Putamen (tissue), 1 donor: ENCODE data around the gene BICD2.

Experiments used
- DNase-seq: peaks from one replicate; pipeline ENCODE4 v3.0.0-alpha.2; 2016; ENCODE audit warnings: low spot score

BICD2 gene

GRCh38 chr9:92668746-92669526, 95.7 kb downstream of the BICD2 start:
- DNase-seq, result no peak

DNA sequence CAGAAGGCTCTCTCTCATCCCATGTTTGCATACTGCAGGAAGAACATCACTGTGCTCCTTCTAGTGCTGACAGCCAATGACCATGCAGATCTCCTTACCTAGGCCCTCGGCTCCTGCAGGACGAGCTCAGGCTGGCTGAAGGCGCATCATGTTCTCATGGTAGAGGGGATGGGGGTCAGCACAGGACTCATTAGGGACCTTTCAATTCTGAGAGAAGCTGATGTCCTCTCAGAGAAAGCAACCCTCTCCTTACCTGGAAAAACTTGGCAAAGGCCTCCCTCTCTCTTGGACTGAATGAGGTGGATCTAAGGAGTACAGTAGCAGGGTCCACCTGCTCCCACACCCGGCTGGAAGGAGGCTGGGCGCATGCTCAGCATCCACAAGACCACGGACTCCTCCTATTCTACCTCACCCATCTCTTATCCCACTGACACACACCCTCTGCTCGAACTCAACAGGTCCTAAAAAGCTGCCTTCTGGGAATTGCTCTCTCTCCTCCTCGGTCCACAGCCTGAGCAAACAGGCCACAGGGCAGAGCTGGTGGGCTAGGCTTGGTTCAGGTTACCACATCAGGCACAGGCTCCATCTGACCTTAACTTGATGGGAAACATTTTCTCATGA, 97.6 kb downstream of the BICD2 start:
- DNase-seq, result no peak

GRCh38 chr9:92666236-92666635, 98.4 kb downstream of the BICD2 start:
- DNase-seq, result no peak

GRCh38 chr9:92665836-92666235, 98.8 kb downstream of the BICD2 start:
- DNase-seq, result no peak

- no peak for DNase-seq
Observed at GRCh38 chr9:92664394-92665152, 100.1 kb downstream of the BICD2 start.

DNA sequence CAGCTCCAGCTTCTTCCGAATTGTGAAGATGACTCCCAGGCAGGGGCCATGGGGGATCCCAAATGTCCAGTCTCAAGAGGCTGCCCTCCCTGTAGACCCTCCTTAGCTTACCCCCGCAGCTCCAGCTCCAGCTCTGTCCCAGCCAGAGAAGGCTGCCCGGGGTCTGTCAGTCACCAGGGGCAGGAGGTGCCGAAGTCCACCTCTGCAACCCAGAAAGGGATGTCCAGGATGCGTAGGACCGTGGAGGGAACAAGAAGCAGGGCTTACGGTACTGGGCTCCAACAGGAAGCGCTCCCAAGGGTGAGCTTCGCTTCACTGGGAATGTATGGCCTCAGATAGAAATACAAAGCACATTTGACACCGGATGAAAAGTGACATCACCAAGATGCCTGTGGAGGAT, 100.7 kb downstream of the BICD2 start:
- DNase-seq, result no peak

GRCh38 chr9:92663126-92663525, 101.5 kb downstream of the BICD2 start:
- no peak for DNase-seq

DNA sequence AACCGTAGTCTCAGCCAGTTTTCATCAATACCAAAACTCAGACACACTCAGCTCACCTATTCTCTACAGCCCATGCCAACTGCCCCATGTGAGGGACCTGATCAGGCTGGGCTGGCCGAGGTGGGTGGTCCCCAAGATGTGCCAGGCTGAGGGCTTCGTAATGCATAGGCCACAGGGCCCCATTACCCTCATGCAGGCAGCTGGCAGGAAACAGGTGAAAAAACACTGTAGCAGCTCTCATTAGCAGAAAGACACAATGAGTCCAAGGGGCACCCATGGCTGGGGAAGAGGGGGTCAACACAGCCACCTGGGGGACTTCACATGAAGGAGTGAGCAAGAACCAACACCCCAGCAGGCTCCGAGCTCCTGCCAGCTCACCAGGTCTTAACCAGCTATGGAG, 102.9 kb downstream of the BICD2 start:
- no peak for DNase-seq
